HG03565 (cell line): ENCODE measurements around the gene LDB3.
"Not testable (repeated sequence)": the region's sequence is repeated elsewhere in the genome, so short reads cannot be mapped to it uniquely, and the experiment has no call there.

Experiments used
- ATAC-seq: cut with Tn5 transposase; IDR thresholded peaks from one replicate; pipeline ENCODE4 v1.9.1; 2021; ENCODE audit warnings: mild to moderate bottlenecking, moderate library complexity; ENCODE audit not compliant: unreplicated experiment

Gene LDB3

DNA sequence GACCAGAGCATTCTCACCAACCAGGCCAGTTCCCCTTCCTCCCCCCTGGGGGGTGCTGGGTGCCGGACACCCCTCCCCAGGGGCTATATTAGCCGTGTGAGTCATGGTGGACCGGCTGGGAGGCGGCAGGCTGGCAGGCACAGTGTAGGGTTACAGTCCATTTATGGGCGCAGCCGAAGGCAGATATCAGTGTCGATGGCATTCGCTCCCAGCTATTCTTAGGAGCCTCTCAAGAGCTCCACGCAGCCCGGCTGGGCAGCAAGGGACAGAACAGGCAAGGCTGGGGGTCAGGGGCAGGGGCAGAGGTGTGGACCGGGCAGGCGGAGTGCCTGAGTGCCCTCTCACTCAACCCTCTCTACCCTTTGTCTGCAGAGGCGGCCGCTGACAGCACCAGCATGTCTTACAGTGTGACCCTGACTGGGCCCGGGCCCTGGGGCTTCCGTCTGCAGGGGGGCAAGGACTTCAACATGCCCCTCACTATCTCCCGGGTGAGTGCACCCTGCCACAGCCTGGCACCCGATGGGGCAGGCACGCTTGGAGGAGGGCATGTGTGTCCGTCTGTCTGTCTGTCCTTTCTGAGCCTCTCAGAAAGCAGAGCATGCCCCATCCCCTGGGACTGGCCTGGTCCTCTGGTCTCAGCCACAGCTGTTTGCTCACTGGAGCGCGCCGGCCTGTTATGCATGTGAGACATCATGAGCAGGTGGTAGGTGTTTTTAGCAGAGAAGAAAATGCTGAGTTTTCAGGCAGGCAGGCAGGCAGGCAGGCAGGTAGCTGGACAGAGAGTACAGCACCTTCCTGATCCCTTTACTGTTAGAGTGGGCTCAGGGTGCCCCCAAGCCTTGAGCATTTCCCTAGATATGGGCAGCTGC, at the start of gene LDB3:
LDB3 (plus strand) TSS at position 215 of the 869 bp plus-strand sequence; CDS start at position 396, 181 bp downstream.
- ATAC-seq = peak; percentile 41

DNA sequence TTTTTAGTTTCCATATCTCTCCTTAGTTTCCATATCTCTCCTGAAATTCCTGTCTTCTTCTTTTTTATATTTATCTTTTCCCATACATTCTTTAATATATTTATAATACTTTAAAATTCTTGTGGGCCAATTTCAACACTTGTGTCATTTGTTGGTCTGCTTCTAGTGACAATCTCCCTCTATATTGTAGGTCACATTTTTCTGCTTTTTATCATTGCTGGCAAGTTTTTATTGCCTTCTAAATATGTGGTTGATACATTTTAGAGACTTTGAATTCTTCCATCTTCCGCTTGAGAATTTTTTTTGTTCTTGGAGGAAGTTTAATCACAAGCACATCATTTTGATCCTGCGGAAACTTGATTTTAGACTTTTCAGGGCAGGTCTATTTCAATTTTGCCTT, 40.0 kb upstream of the LDB3 start:
- ATAC-seq = no peak

DNA sequence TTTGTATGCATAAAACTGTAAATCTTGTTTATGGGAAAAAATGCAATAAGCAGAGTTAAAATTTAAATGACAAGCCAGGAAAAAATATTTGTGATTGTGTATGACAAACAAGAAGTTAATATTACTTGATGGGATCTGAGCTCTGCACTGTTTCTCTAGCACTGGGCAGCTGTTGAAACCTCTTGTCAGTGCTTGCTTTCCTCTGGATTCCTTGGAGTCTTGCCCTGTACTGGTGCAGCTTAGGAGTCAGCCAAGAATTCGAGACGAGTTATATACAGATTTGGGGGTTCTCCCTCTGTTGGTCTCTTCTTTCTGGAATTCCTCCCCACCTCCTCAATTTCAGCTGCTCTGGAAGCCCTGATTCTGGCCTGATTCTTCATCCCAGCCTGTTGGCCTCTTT, 38.2 kb upstream of the LDB3 start:
- ATAC-seq = no peak

- ATAC-seq = no peak
Observed at GRCh38 chr10:86632009-86632800, 36.1 kb upstream of the LDB3 start.

DNA sequence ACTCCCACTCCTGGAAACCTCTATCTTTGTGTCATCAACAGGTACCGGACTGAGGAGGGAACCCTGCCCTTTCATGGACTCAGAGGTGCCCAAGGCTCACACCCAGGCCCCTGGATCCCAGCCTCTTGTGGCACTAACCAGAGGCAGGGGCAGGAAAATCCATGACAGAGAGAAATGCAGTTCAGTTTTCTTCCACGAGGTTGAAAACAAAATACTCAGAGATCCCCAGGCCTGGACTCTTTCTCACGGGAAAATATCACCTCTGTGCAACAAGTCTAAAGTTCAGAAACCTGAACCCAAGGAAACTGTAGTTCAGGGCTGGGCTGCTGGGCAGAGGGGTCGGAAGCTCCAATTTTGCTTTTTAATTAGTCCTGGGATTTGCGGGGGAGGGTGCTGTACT, 35.4 kb upstream of the LDB3 start:
- ATAC-seq = no peak

GRCh38 chr10:86635402-86635801, 32.9 kb upstream of the LDB3 start:
- no peak for ATAC-seq

DNA sequence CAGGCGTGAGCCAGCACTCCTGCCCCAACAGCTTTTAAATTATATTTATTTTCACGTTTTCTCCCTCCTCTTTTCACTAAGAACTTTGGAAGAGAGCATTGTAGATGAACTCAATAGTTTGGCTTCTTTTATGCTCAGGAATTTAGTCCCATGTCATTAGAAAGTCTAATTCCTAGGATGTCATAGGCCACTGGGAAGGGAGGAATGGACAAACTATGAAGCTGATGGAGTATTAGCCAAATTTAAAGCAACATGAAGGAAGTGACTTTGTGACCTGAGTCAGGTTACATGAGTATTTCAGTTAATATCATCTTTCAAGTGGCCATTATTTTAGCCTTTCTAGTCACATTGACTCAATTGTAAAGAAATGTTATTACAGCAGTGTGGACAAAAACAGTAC, 32.0 kb upstream of the LDB3 start:
- ATAC-seq = no peak

DNA sequence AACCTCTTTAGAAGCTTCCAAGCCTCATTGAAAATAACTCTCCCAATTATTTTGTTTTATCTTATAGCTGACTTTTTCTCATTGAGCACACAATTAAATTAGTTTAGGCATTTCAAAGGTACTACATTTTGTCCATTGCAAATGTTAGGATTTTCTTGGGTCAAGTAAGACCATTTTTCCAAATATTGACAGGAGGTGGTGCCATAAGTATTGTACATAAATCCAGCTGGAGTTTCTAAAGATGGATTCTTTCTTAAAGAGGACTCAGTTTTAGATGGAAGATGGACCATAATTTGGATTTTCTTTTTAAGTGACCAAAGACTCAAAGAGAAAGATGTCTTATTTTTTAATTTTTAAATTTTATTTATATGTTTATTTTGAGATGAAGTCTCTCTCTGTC, 26.3 kb upstream of the LDB3 start:
- ATAC-seq = no peak

- no peak for ATAC-seq
Observed at GRCh38 chr10:86642499-86642898, 25.8 kb upstream of the LDB3 start.

DNA sequence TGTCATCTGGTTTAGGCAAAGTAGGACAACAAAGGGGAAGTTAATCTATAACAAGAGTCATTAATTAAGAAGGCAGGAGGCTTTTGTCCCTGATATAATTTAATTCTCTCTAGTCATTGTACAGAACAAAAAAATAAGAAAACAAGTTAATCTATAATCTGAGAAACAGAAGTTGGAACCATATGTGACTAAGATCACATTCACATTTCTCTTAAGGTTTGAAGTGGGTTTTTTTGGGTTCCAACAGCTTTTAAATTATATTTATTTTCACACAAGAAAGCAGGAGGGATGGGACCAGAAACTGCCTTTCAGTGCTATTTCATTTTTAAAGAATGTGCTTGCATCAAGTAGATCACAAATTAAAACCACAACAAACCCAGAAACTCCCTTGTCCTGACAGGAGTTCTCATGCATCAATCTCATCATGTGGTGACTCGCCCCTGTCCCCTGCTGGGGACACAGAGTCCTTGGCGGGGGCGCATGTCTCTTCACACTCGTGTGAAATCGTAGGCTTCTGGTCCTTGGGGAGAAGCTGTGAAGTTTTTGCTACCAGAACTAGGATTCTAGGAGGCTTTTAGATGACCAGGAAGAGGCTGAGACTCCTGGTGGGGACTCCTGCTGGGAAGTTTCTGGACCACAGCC, 24.0 kb upstream of the LDB3 start:
- no peak for ATAC-seq

GRCh38 chr10:86644794-86645445, 23.4 kb upstream of the LDB3 start:
- ATAC-seq = no peak

DNA sequence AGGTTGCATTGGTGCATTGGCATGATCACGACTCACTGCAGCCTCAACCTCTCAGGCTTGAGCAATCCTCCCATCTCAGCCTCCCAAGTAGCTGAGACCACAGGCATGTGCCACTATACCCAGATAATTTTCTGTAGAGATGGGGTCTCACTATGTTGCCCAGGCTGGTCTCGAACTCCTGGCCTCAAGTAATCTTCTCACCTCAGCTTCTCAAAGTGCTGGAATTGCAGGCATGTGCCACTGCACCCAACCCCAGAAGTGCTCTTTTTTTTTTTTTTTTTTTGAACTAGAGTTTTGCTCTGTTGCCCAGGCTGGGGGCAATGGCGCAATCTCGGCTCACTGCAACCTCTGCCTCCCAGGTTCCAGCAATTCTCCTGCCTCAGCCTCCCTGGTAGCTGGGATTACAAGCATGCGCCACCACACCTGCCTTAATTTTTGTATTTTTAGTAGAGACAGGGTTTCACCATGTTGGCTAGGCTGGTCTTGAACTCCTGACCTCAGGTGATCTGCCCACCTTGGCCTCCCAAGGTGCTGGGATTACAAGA, 22.6 kb upstream of the LDB3 start:
- not testable (repeated sequence) for ATAC-seq

DNA sequence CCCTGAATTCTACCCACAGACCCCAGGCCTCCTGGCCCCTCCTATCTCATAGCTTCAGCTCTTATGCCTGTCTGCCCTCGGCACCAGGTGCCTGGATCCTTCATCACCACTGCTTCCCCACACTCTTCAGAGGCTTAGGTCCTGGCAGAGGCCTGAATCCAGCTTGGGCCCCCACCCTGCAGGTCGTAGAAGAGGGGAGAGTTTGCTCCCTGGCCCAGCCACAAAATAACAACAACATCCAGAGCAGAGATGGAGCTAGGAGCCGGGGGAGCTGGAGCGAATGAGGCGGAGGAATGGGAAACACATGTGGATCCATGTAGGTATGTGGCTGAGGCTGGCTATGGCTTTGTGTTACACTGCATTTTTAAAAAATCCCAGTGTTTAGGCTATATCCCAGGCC, 21.8 kb upstream of the LDB3 start:
- no peak for ATAC-seq

- no peak for ATAC-seq
Observed at GRCh38 chr10:86646933-86647332, 21.4 kb upstream of the LDB3 start.

- no peak for ATAC-seq
Observed at GRCh38 chr10:86647773-86648703, 20.3 kb upstream of the LDB3 start.

- no peak for ATAC-seq
Observed at GRCh38 chr10:86648704-86649427, 19.4 kb upstream of the LDB3 start.

- ATAC-seq = no peak
Observed at GRCh38 chr10:86649471-86650150, 18.7 kb upstream of the LDB3 start.

GRCh38 chr10:86650151-86650550, 18.2 kb upstream of the LDB3 start:
- no peak for ATAC-seq
